Astrocyte of the cerebellum (primary cell): ENCODE data around the gene CRYL1.

Experiments used
- DNase-seq: peaks from one replicate; pipeline ENCODE4 v3.0.0-alpha.2; 2011; ENCODE audit warnings: low read depth
- H3K4me3 ChIP-seq: 2 replicates; pipeline ENCODE4 v1.5.1; 2011; ENCODE audit warnings: mild to moderate bottlenecking, low read depth, low read length, moderate library complexity
- in situ Hi-C: cut with HindIII; loops from 2 replicates; pipeline ENCODE4 v1.10.0; 2017; ENCODE audit warnings: low sequenced_read_pairs
- TF ChIP-seq, protein P1 (sequence below): IDR thresholded peaks from 2 replicates; pipeline ENCODE4 v1.5.1; 2012; ENCODE audit warnings: low read length, low read depth, moderate library complexity, mild to moderate bottlenecking; ENCODE audit errors: missing control alignments

CRYL1 gene

DNA sequence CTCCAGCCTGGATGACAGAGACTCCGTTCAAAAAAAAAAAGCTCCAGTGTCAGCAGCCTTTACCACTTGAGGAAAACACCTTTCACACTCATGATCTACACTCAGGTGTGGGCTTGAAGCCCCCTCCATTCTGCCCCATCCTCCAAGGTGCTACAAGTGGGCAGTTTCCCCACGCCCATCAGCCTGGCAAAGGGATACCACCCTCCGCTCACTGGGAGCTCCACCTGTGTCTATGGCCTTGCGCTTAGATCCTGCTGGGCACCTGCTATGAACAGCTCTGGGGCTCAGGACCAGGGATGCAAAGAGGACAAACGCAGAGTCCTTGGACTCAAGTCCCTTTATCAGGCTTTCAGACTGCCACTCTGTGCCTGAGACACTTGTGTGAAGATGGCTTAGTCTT, 127.8 kb downstream of the CRYL1 start:
- no peak overlapping the region for H3K4me3 ChIP-seq
- in situ Hi-C loops, result no loop called here
- TF ChIP-seq, protein P1, sequence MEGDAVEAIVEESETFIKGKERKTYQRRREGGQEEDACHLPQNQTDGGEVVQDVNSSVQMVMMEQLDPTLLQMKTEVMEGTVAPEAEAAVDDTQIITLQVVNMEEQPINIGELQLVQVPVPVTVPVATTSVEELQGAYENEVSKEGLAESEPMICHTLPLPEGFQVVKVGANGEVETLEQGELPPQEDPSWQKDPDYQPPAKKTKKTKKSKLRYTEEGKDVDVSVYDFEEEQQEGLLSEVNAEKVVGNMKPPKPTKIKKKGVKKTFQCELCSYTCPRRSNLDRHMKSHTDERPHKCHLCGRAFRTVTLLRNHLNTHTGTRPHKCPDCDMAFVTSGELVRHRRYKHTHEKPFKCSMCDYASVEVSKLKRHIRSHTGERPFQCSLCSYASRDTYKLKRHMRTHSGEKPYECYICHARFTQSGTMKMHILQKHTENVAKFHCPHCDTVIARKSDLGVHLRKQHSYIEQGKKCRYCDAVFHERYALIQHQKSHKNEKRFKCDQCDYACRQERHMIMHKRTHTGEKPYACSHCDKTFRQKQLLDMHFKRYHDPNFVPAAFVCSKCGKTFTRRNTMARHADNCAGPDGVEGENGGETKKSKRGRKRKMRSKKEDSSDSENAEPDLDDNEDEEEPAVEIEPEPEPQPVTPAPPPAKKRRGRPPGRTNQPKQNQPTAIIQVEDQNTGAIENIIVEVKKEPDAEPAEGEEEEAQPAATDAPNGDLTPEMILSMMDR, result no peak
- DNase-seq, result no peak

DNA sequence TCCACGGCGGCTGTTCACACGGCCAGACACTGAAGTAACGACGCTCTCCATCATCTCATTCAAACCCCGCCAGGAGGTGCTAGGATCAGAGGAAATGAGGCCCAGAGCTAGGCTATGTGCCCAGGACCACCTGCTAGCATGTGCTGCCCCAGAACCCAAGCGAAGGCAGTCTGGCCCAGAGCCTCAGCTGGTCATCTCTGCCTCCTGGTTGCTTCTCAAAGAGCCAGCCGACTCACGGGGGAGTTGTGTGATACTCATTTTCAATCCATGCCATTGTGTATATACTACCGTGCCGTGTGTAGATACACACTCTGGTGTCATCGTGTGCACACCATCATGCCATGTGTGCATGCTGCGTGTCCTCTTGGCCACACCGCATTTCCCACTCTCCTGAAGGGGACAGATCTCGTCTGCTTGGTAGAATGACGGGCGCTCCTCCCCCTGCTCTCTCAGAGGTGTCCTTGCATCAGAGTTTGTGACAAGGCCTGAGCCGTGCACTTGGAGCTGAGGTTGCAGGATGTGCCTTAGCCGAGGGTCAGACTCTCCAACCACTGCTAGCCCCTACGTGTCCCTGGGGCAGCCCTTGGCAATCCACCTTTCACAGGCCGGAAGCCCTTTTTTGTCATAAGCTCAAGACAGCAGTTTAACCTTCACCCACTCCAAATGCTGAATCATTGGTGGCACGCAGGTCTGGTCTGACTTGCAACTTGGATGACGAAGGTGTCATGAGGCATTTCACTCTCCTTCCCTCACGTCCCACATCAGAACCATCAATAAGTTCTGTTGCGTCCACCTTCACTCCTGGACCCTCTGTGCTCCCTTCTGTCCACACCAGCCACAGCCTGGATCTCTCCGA, 130.4 kb downstream of the CRYL1 start:
- no peak for DNase-seq
- H3K4me3 ChIP-seq, result no peak overlapping the region
- TF ChIP-seq, protein P1, result no peak
- in situ Hi-C loops, result no loop called here

DNA sequence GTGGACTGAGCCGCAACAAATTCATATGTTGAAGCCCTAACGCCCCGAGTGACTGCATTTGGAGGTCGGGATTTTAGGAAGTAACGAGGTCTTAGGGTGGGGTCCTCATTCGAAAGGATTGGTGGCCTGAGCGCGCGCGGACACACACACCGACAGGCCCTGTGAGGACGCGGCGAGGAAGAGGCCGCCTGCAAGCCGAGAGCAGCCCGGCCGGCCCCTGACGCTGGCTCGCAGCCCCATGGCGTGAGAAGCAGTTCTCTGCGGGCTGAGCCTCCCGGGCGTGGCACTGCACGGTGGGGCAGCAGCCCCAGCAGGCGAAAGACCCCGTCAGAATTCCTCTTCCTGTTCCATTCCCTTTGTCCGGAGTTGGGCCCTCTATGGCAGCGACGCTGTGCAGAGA, 131.2 kb downstream of the CRYL1 start:
- DNase-seq, result no peak
- in situ Hi-C loops, result no loop called here
- TF ChIP-seq, protein P1, result no peak
- H3K4me3 ChIP-seq, result no peak overlapping the region

DNA sequence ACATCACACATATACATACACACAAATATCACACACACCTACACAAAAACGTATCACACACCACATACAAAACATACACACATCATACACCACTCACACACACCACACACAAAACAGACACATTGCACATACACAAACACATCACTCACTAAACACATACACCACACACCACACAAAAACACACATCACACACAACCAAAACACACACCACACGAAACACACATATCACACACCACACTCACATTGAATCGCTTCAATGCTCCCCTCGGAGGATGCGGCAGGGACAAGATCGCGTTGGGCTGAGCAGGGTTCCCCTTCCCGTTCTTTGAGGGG, 131.5 kb downstream of the CRYL1 start:
- DNase-seq, result no peak
- no peak overlapping the region for H3K4me3 ChIP-seq
- TF ChIP-seq, protein P1, result no peak
- in situ Hi-C loops, result no loop called here

DNA sequence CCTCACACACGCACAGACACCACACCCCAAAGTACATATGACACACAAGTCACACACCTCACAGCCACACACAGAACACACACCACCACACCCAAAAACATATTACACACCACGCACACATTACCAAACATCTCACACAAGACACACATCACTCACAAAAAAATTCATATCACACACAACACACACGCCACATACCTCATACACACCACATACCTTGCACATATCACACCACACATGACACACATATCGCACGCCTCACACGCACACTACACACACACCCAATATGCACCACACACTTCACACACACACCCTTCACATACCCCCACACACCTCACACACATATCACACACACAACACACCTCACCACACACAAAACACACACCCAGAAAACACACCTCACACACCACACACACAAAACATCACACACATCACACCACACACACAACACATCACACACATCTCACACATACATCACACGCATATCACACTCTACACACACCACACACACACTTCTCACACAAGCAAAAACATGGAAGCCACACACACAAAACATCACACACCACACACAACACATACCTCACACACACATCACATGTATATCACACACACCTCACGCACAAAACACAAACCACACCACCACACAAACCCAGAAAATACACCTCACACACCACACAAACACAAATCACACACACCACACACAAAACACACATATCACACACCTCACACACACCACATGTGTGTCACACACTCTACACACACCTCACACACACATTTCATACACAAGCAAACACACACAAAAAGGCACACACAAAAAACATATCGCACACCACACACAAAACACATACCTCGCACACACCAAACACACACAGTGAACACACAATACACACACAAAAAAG, 132.1 kb downstream of the CRYL1 start:
- H3K4me3 ChIP-seq, result no peak overlapping the region
- DNase-seq, result no peak
- in situ Hi-C loops, result no loop called here
- TF ChIP-seq, protein P1, result no peak

DNA sequence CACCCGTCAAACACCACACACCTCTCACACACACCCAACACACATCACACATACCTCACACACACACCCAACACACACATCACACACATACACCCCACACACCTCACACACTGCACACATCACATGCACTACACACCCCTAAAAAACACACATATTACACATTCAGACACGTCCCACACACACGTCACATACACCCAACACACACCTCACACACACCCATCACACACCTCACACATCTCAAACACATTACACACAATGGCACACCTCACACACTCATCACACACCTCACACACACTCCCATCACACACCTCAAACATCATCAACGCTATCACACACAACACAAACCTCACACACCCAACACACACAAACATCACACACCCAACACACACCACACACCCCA, 133.1 kb downstream of the CRYL1 start:
- TF ChIP-seq, protein P1, result no peak
- H3K4me3 ChIP-seq, result no peak overlapping the region
- DNase-seq, result no peak
- in situ Hi-C loops, result no loop called here
